GM19351 (cell line): ENCODE measurements around the gene IRF9.

Source experiments
- ATAC-seq: cut with Tn5 transposase; IDR thresholded peaks from one replicate; pipeline ENCODE4 v1.9.1; 2021; ENCODE audit warnings: mild to moderate bottlenecking, moderate library complexity; ENCODE audit not compliant: unreplicated experiment

Gene IRF9

GRCh38 chr14:24172261-24172860, 11.3 kb downstream of the IRF9 start:
- no peak for ATAC-seq

- ATAC-seq: no peak
Observed at GRCh38 chr14:24172871-24173281, 11.8 kb downstream of the IRF9 start.

GRCh38 chr14:24176599-24176998, 15.5 kb downstream of the IRF9 start:
- no peak for ATAC-seq

GRCh38 chr14:24177041-24177825, 16.2 kb downstream of the IRF9 start:
- no peak for ATAC-seq

- no peak for ATAC-seq
Observed at GRCh38 chr14:24177891-24178290, 16.8 kb downstream of the IRF9 start.

GRCh38 chr14:24178399-24179178, 17.5 kb downstream of the IRF9 start:
- ATAC-seq: no peak

- no peak for ATAC-seq
Observed at GRCh38 chr14:24179294-24179960, 18.4 kb downstream of the IRF9 start.

GRCh38 chr14:24179961-24180796, 19.1 kb downstream of the IRF9 start:
- no peak for ATAC-seq

GRCh38 chr14:24181371-24182077, 20.5 kb downstream of the IRF9 start:
- ATAC-seq: no peak

GRCh38 chr14:24182110-24182882, 21.2 kb downstream of the IRF9 start:
- no peak for ATAC-seq

- no peak for ATAC-seq
Observed at GRCh38 chr14:24183014-24183481, 22.0 kb downstream of the IRF9 start.

- ATAC-seq: no peak
Observed at GRCh38 chr14:24184104-24184970, 23.3 kb downstream of the IRF9 start.

GRCh38 chr14:24185026-24185425, 24.0 kb downstream of the IRF9 start:
- ATAC-seq: no peak

- no peak for ATAC-seq
Observed at GRCh38 chr14:24185741-24186140, 24.7 kb downstream of the IRF9 start.

- ATAC-seq: no peak
Observed at GRCh38 chr14:24186831-24187538, 25.9 kb downstream of the IRF9 start.

- ATAC-seq: no peak
Observed at GRCh38 chr14:24187539-24187915, 26.5 kb downstream of the IRF9 start.
